ENCODE data around the gene IZUMO4.

GRCh38 chr19:2064395-2064787 lies 32.3 kb upstream of the IZUMO4 start:
- TF ChIP-seq CTCF (IDR thresholded peaks at IDR 0.05; ENCODE audit: insufficient read depth, low read depth, low read length) = no peak
- no peak for TF ChIP-seq EZH2 (IDR thresholded peaks at IDR 0.05; ENCODE audit: insufficient read depth, low read length)

Data from astrocyte (in vitro differentiated cells and primary cell).